Activated naive CD8-positive, alpha-beta T cell treated with anti-CD3 and anti-CD28 coated beads, Interleukin-2, amount 50 U/mL, for 24 hours (primary cell): ENCODE data around the gene SMYD3.
"Not testable (repeated sequence)": the region's sequence is repeated elsewhere in the genome, so short reads cannot be mapped to it uniquely, and the experiment has no call there.

Experiments used
- ATAC-seq: fragments of 150-1000 bp; cut with Tn5 transposase; one replicate; pipeline ENCODE4 v1.10.0; 2021
- DNase-seq: peaks from one replicate; pipeline ENCODE4 v3.0.0; 2021
- H3K27ac Mint-ChIP-seq: one replicate; pipeline ENCODE4 v1.8.0; 2021; ENCODE audit warnings: mild to moderate bottlenecking, mixed read lengths
- H3K27me3 Mint-ChIP-seq: one replicate; pipeline ENCODE4 v1.8.0; 2021; ENCODE audit warnings: mixed read lengths
- H3K36me3 Mint-ChIP-seq: one replicate; pipeline ENCODE4 v1.8.0; 2021; ENCODE audit warnings: low read depth, mixed read lengths
- H3K4me1 Mint-ChIP-seq: one replicate; pipeline ENCODE4 v1.8.0; 2021; ENCODE audit warnings: mixed read lengths
- H3K4me3 Mint-ChIP-seq: one replicate; pipeline ENCODE4 v1.8.0; 2021; ENCODE audit warnings: mild to moderate bottlenecking, moderate library complexity, mixed read lengths
- H3K9me3 Mint-ChIP-seq: one replicate; pipeline ENCODE4 v1.8.0; 2021; ENCODE audit warnings: mixed read lengths

Gene SMYD3

DNA sequence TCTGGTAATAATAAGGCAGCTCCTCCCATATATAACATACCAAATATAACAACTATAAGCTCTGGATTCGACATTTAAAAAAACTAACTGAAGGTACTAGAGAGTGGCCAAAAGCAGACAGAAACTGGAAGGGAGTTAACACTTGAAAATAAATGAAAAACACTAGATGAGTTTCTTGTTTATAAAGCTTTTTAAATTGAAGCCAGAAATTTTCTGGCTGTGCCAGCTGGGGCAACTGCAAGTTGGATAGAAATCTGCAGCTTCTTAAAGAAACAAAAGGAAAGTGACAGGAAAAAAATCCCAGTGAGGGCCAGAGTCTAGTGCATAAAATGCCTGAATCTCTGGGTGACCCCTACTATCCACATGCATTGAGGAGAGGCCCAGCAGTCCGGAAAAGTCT lies 432.7 kb downstream of the SMYD3 start:
- Mint-ChIP-seq H3K4me3 (no peak overlapping the region), H3K9me3 (peaks cover 5% of the 10 kb centered on the region), H3K4me1 (no peaks in the 10 kb centered on the region), H3K36me3 (peaks cover 5% of the 10 kb centered on the region), H3K27me3 (no peaks in the 10 kb centered on the region), H3K27ac (no peak overlapping the region)
- DNase-seq (no peak), ATAC-seq (no peak)

DNA sequence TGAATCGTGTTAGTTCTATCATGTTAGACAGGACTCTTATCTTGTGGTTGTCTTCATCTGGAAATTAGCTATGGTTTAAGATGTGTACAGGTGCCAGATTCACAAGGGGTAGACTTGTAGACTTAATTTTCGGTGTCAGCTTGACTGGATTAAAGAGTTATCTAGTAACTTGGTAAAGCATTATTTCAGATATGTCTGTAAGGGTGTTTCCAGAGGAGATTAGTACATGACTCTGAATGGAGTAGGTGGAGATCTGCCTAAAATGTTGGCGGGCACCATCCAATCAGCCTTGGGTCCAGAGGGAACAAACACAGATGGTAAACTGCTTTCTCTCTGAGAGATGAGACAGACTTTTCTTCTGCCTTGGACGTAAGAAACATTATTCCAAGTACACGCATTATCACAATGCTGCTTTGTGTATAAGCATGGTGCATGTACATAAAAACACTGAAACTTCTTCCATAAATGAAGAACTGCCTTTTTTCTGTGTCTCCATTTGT lies 434.6 kb downstream of the SMYD3 start:
- ATAC-seq (no peak), DNase-seq (no peak)
- H3K9me3 Mint-ChIP-seq: peaks cover 5% of the 10 kb centered on the region
- H3K4me3 Mint-ChIP-seq: no peak overlapping the region
- no peak overlapping the region for H3K27ac Mint-ChIP-seq
- no peaks in the 10 kb centered on the region for H3K27me3 Mint-ChIP-seq
- peaks cover 9% of the 10 kb centered on the region for H3K36me3 Mint-ChIP-seq
- peaks cover 10% of the 10 kb centered on the region for H3K4me1 Mint-ChIP-seq

DNA sequence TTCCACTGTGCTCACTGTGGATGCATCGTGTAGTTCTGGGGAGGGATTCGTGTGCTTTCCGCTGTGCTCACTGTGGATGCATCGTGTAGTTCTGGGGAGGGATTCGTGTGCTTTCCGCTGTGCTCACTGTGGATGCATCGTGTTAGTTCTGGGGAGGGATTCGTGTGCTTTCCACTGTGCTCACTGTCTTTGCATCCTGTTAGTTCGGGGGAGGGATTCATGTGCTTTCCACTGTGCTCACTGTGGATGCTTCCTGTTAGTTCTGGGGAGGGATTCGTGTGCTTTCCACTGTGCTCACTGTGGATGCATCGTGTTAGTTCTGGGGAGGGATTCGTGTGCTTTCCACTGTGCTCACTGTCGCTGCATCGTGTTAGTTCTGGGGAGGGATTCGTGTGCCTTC lies 435.1 kb downstream of the SMYD3 start:
- H3K4me3 Mint-ChIP-seq, DNase-seq, ATAC-seq, H3K9me3 Mint-ChIP-seq, H3K27me3 Mint-ChIP-seq, H3K36me3 Mint-ChIP-seq, H3K27ac Mint-ChIP-seq: not testable (repeated sequence)
- H3K4me1 Mint-ChIP-seq: peaks cover 11% of the 10 kb centered on the region

DNA sequence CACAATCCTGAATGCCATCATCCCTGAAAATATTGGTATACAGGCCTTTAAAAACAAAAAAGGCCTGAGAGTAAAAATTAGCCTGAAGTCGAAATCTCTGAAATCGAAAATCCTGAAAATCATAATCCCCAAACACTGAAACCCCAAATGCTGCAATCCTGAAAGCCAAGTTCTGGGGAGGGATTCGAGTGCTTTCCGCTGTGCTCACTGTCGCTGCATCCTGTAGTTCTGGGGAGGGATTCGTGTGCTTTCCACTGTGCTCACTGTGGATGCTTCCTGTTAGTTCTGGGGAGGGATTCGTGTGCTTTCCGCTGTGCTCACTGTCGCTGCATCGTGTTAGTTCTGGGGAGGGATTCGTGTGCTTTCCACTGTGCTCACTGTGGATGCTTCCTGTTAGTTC lies 435.5 kb downstream of the SMYD3 start:
- peaks cover 11% of the 10 kb centered on the region for H3K4me1 Mint-ChIP-seq
- H3K27ac Mint-ChIP-seq, H3K36me3 Mint-ChIP-seq, H3K9me3 Mint-ChIP-seq, DNase-seq, H3K27me3 Mint-ChIP-seq, ATAC-seq, H3K4me3 Mint-ChIP-seq: not testable (repeated sequence)

DNA sequence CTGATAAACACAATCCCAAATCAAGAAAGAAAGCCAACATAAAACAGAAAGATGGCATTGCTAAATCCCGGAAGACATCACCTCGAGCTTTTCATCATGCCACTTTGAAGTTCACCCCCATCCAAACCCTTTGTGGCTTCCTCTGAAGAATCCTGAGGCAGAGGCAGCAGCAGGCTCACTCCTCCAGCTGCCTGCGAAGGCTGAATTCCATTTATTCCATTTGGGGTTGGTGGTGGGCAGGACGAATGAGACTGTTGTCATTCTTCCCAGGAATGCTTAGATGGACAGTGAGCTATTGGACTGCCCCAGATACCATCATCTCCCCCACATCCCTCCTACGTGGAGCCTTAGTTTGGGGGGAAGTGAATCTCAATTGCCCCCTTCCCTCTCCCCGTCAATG lies 437.5 kb downstream of the SMYD3 start:
- DNase-seq (no peak), ATAC-seq (no peak)
- peaks cover 11% of the 10 kb centered on the region for H3K4me1 Mint-ChIP-seq
- no peaks in the 10 kb centered on the region for H3K27me3 Mint-ChIP-seq
- H3K4me3 Mint-ChIP-seq: no peak overlapping the region
- H3K27ac Mint-ChIP-seq: no peak overlapping the region
- H3K36me3 Mint-ChIP-seq: peaks cover 5% of the 10 kb centered on the region
- no peaks in the 10 kb centered on the region for H3K9me3 Mint-ChIP-seq

DNA sequence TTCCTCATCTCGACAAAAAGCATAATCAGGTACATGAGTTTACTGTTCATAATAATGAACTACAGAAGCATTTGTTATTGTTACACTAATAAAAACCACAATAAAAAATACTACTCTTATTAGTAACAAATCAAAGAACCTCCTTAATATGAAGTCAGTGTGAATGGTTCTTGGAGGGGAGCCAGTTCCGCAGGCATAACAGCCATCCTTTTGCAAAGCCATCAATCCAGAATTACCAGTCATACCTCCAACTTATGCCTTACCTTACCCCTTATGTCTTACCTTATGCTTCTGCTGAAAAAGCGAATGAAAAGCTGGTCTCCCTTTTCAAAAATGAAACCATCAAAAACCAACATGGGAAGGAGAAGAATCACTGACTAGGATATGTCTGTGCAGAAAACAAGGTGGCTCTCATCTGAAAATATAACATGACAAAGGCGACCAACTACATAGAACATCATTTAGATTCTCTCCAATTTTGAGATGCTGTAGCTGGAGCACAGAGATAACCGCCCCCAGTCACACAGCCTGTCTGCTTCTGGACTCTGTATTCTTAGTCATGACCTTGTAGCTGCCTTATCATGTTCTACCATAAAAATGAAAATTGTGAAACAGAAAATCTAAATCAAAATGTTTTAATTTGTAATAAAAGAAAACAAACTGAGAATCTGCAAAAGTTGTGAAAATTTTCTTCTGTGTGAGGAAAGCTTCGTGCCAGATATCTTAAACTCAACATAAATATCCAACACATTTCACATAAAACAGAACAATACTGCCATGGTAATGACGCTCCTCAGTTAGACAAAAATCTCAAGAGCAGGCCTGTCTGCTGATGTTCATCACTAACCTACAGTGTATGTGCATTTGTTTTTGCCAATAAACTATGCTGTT lies 438.2 kb downstream of the SMYD3 start:
- no peaks in the 10 kb centered on the region for H3K9me3 Mint-ChIP-seq
- no peak overlapping the region for H3K27ac Mint-ChIP-seq
- no peak for DNase-seq
- no peak overlapping the region for H3K4me3 Mint-ChIP-seq
- peaks cover 11% of the 10 kb centered on the region for H3K4me1 Mint-ChIP-seq
- H3K27me3 Mint-ChIP-seq: no peaks in the 10 kb centered on the region
- no peak for ATAC-seq
- H3K36me3 Mint-ChIP-seq: peaks cover 3% of the 10 kb centered on the region

DNA sequence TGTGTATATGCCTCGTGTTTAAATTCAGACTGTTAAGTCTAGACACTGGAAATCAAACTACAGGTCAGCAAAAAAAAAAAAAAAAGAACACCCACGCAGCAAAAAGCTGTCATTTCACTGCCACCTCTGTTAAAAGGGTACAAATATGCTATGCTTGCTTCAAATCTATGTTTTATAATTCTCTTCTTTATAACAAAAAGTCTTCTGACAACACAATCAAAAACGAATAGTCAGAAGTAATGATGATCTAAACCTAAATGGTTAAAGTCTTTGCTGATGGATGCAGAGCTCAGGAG lies 438.9 kb downstream of the SMYD3 start:
- H3K4me3 Mint-ChIP-seq: no peak overlapping the region
- H3K4me1 Mint-ChIP-seq: peaks cover 11% of the 10 kb centered on the region
- DNase-seq (no peak), ATAC-seq (no peak)
- peaks cover 3% of the 10 kb centered on the region for H3K36me3 Mint-ChIP-seq
- H3K27ac Mint-ChIP-seq: no peak overlapping the region
- no peaks in the 10 kb centered on the region for H3K27me3 Mint-ChIP-seq
- H3K9me3 Mint-ChIP-seq: no peaks in the 10 kb centered on the region

DNA sequence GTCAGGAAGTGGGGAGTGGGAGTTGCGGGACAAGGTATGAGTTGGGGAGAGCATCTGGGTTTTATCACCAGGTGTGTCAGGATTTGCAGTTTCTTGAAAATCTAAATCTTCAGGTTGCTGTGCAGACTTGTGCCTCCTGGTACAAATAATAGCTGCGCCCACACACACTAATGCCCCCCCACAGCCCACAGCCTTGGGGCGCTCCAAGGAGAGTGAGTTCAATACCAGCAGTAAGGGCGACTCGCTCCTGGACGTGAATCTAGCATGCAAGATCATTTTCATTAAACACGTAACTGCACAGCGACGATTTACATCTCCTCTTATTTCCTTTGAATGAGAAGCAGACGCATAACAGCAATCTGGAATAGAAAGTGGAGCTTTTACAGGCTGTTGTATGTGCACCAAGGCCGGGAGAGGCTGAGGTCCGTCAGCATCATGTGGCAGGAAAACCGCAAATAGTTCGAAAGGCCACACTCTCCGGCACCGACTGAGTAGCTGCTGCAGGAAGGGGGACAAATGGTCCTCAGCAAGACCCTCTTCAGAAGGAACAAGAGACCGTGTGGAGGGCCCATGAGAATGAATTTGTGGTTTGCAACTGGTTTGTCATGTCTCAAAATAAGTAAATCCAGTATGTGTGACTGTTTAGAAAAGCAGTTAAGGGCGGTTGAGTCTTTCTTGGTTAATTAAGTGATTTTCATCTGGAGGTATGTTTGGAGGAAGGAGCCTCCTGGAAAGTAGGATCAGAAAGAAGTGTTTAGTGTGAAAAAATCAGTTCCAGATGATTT lies 439.5 kb downstream of the SMYD3 start:
- no peak overlapping the region for H3K27ac Mint-ChIP-seq
- H3K4me1 Mint-ChIP-seq: peaks cover 11% of the 10 kb centered on the region
- peaks cover 3% of the 10 kb centered on the region for H3K36me3 Mint-ChIP-seq
- DNase-seq (peak; percentile 5), ATAC-seq (peak; percentile 57)
- no peaks in the 10 kb centered on the region for H3K27me3 Mint-ChIP-seq
- H3K9me3 Mint-ChIP-seq: no peaks in the 10 kb centered on the region
- no peak overlapping the region for H3K4me3 Mint-ChIP-seq

DNA sequence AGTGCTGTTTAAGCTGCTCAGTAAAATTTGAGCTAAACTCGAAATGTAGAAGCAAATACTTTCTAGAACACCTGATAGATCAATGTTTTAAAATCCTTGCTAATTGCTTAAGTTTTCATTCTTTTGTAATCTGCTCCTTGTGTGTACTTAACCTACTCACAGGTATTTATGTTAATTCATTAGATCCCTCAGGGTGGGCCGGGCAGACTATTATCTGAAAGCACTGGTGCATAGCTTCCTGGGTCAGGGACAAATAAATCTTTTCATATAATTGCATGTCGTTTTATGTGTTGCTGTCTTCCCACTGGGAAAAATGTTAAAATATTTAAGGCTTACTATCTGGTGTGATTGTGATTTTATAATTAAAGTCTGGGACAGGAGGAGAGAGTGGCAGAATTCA lies 440.5 kb downstream of the SMYD3 start:
- peaks cover 3% of the 10 kb centered on the region for H3K36me3 Mint-ChIP-seq
- no peak overlapping the region for H3K27ac Mint-ChIP-seq
- DNase-seq (no peak), ATAC-seq (no peak)
- H3K4me1 Mint-ChIP-seq: peaks cover 11% of the 10 kb centered on the region
- no peak overlapping the region for H3K4me3 Mint-ChIP-seq
- no peaks in the 10 kb centered on the region for H3K9me3 Mint-ChIP-seq
- H3K27me3 Mint-ChIP-seq: no peaks in the 10 kb centered on the region

DNA sequence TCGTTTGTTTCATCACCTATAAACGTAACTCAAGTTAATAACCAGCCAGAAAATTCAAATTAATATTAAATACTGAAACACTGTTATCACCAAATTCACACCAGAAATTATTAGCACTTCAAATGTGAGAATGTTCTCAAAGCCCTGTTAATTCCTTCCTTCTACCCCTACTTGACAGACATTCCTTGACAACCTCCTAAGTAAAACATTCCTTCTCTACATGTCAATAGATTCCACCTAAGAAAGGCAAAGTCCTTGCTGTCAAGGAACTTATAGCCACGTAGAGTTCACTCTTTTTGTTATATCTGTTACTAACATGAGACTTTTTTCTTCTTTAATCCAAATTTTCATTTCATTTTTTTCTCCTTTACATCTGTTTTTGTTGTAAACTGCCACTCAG lies 441.5 kb downstream of the SMYD3 start:
- DNase-seq (no peak), ATAC-seq (no peak)
- no peaks in the 10 kb centered on the region for H3K9me3 Mint-ChIP-seq
- no peak overlapping the region for H3K4me3 Mint-ChIP-seq
- H3K27me3 Mint-ChIP-seq: no peaks in the 10 kb centered on the region
- H3K36me3 Mint-ChIP-seq: peaks cover 3% of the 10 kb centered on the region
- H3K4me1 Mint-ChIP-seq: peaks cover 11% of the 10 kb centered on the region
- H3K27ac Mint-ChIP-seq: no peak overlapping the region

DNA sequence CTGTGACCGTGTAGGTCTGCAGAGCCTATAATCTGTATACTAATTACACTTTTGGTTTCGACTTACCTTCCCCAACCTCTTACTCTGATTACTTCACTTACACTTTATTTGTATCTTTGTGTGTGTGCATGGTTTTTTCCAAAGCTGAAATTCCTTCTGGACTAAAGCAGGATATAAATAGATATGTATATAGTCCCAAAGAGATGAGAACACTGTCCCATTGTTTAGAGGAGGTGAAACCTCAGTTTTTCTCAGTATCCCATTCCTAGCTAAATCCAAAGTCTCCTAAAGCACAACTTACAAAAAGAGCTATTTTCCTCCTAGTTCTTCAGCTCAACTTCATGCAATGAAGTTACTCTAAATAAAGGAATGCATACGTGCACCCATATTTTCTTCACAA lies 442.2 kb downstream of the SMYD3 start:
- H3K27ac Mint-ChIP-seq: no peak overlapping the region
- no peaks in the 10 kb centered on the region for H3K9me3 Mint-ChIP-seq
- ATAC-seq: no peak
- H3K4me3 Mint-ChIP-seq: no peak overlapping the region
- H3K4me1 Mint-ChIP-seq: peaks cover 11% of the 10 kb centered on the region
- DNase-seq: no peak
- peaks cover 3% of the 10 kb centered on the region for H3K36me3 Mint-ChIP-seq
- no peaks in the 10 kb centered on the region for H3K27me3 Mint-ChIP-seq

DNA sequence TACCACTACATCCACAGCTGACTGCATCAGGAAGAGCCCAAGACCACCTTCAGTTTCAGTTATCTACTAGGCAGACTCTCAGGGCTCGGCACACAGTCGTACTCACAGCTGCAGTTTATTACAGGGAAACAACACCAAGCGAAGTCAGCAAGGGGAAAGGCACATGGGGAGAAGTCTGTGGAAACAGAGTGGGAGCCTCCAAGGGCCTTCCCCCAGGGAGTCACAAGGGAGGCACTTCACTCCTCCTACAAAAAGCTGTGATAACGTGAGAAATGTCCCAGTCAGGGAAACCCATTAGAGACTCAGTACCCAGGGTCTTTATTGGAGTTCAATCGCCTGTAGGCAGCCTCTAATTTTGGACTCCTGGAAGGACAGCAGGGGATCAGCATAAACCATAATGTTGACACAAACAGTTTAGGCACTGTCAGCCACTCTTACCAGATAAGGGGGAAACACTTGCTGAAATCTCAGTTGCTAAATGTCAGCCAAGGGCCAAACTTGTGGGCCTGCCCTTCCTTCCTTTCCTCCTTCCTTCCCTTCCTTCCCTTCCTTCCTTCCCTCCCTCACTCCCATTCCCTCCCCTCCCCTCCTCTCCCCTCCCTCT lies 444.0 kb downstream of the SMYD3 start:
- no peak overlapping the region for H3K27ac Mint-ChIP-seq
- ATAC-seq (no peak), DNase-seq (no peak)
- H3K4me1 Mint-ChIP-seq: peaks cover 8% of the 10 kb centered on the region
- no peak overlapping the region for H3K4me3 Mint-ChIP-seq
- no peaks in the 10 kb centered on the region for H3K27me3 Mint-ChIP-seq
- no peaks in the 10 kb centered on the region for H3K9me3 Mint-ChIP-seq
- H3K36me3 Mint-ChIP-seq: peaks cover 3% of the 10 kb centered on the region

DNA sequence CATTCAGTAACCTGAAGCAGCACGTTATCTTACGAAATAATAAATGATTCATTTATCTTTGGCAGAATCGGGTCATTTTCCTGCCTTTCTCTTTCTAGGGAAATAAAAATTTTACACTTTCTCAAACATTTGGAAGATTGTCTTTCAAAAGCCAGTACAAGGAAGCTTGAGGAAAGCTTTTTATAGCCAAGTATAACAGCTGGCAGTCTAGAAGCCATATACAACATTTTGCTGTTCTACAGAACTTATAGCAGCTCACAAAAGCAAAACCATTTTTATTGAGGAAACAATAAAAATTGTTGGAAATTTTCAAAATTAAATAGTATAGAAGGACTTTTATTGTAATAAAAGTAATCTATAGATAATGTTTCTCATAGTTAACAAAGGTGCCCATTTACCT lies 448.6 kb downstream of the SMYD3 start:
- DNase-seq (no peak), ATAC-seq (no peak)
- H3K4me1 Mint-ChIP-seq: no peaks in the 10 kb centered on the region
- no peak overlapping the region for H3K27ac Mint-ChIP-seq
- H3K4me3 Mint-ChIP-seq: no peak overlapping the region
- peaks cover 10% of the 10 kb centered on the region for H3K36me3 Mint-ChIP-seq
- H3K9me3 Mint-ChIP-seq: peaks cover 13% of the 10 kb centered on the region
- H3K27me3 Mint-ChIP-seq: no peaks in the 10 kb centered on the region

DNA sequence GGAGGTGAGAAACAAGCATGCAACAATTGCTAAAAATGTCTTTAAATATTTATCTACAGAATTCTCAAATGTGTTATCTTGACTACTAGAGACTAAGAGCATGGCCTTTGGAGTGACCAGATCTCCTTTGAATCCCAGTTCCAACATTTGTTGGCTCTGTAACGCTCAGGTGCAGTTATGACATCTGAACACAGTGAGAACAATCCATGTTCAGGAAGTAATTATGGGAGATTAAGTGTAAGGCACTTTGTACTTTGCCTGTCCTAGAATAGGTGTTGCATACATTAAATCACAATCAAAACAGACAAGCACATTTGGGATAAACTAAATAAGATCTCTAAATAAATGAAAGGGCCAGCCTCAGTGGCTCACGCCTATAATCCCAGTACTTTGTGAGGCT lies 454.5 kb downstream of the SMYD3 start:
- H3K4me1 Mint-ChIP-seq: no peaks in the 10 kb centered on the region
- ATAC-seq (no peak), DNase-seq (no peak)
- H3K9me3 Mint-ChIP-seq: peaks cover 13% of the 10 kb centered on the region
- peaks cover 13% of the 10 kb centered on the region for H3K36me3 Mint-ChIP-seq
- no peak overlapping the region for H3K4me3 Mint-ChIP-seq
- no peaks in the 10 kb centered on the region for H3K27me3 Mint-ChIP-seq
- no peak overlapping the region for H3K27ac Mint-ChIP-seq
